ENCODE data around the gene PIK3C2G.

DNA sequence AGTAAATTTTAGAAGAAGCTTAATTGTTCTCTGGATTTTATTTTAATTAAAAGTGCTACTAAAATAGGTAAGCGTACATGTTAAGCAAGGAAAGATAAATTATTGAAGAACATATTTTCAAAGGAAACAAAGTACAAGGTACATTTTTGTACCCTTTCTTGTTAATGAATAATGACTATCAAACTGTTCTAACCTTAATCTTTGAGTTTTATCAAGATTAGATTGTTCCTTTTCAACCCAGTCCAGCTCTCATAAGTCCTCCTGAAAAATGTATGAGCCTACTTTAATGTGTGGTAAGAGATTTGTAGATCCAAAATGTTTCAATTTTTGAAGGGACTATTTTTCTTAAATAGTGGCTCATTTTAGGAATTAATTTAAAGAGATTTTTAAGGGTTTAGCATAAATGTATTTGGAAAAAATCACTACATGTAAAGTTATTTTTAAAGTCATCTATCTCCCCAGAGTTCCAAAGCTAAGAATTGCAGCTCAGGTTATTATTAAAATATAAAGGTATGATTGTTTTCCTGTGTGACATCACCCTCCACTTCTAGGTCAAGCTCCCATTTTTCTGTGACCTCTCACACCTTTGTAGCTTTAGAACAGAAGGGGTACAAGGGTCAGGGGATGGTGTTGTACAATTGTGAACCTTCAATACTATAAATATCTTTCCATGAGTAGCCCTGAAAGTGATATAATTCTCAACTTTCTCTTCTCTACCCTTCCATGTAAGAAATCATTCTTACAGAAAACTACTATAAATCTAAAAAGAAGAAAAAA lies 1.2 kb upstream of the PIK3C2G start:
- TF ChIP-seq, protein P1, sequence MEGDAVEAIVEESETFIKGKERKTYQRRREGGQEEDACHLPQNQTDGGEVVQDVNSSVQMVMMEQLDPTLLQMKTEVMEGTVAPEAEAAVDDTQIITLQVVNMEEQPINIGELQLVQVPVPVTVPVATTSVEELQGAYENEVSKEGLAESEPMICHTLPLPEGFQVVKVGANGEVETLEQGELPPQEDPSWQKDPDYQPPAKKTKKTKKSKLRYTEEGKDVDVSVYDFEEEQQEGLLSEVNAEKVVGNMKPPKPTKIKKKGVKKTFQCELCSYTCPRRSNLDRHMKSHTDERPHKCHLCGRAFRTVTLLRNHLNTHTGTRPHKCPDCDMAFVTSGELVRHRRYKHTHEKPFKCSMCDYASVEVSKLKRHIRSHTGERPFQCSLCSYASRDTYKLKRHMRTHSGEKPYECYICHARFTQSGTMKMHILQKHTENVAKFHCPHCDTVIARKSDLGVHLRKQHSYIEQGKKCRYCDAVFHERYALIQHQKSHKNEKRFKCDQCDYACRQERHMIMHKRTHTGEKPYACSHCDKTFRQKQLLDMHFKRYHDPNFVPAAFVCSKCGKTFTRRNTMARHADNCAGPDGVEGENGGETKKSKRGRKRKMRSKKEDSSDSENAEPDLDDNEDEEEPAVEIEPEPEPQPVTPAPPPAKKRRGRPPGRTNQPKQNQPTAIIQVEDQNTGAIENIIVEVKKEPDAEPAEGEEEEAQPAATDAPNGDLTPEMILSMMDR (IDR thresholded peaks at IDR 0.05) = no peak
- TF ChIP-seq POLR2A (IDR thresholded peaks at IDR 0.05) = no peak
